ENCODE results near the gene CSNK1A1. TPM values are rescaled to one million over a fixed set of nuclear protein-coding genes. Genes with fewer than 3 reads are reported as not detected.
"Not testable (repeated sequence)": the region's sequence is repeated elsewhere in the genome, so short reads cannot be mapped to it uniquely, and the experiment has no call there.

Gene CSNK1A1
- total RNA-seq, 1 donor from 2014 or later = 82.6 TPM

GRCh38 chr5:149575131-149575530, 23.9 kb upstream of the CSNK1A1 start:
- DNase-seq (ENCODE audit: low spot score) = no peak
- ATAC-seq = no peak

GRCh38 chr5:149572576-149573231, 21.5 kb upstream of the CSNK1A1 start:
- no peak for DNase-seq (ENCODE audit: low spot score)

GRCh38 chr5:149572170-149572569, 20.9 kb upstream of the CSNK1A1 start:
- no peak for DNase-seq (ENCODE audit: low spot score)
- no peak for ATAC-seq

More at GRCh38 chr5:149572576-149573231, 21.5 kb upstream of the CSNK1A1 start:
- no peak for ATAC-seq

- ATAC-seq = no peak
- DNase-seq (ENCODE audit: low spot score) = no peak
Observed at GRCh38 chr5:149567226-149567625, 16.0 kb upstream of the CSNK1A1 start.

- not testable (repeated sequence) for DNase-seq (ENCODE audit: low spot score)
- peak; percentile 97 for ATAC-seq
Observed at GRCh38 chr5:149564542-149565140, 13.4 kb upstream of the CSNK1A1 start.

- DNase-seq (ENCODE audit: low spot score) (no peak), ATAC-seq (peak; percentile 36)
Observed at GRCh38 chr5:149563466-149563865, 12.2 kb upstream of the CSNK1A1 start.

GRCh38 chr5:149561848-149562247, 10.6 kb upstream of the CSNK1A1 start:
- DNase-seq (ENCODE audit: low spot score) (no peak), ATAC-seq (peak; percentile 56)

GRCh38 chr5:149559706-149560105, 8.5 kb upstream of the CSNK1A1 start:
- no peak for ATAC-seq

GRCh38 chr5:149552553-149553160, 1.4 kb upstream of the CSNK1A1 start:
- ATAC-seq = no peak
- no peak for DNase-seq (ENCODE audit: low spot score)

More at GRCh38 chr5:149559706-149560105, 8.5 kb upstream of the CSNK1A1 start:
- no peak for DNase-seq (ENCODE audit: low spot score)

GRCh38 chr5:149552038-149552494, 827 bp upstream of the CSNK1A1 start:
- DNase-seq (ENCODE audit: low spot score) = no peak

GRCh38 chr5:149550594-149551226, 529 bp downstream of the CSNK1A1 start:
- no peak for DNase-seq (ENCODE audit: low spot score)

More at GRCh38 chr5:149552038-149552494, 827 bp upstream of the CSNK1A1 start:
- ATAC-seq = no peak

GRCh38 chr5:149550268-149550583, 1.0 kb downstream of the CSNK1A1 start:
- ATAC-seq (no peak), DNase-seq (ENCODE audit: low spot score) (no peak)

More at GRCh38 chr5:149550594-149551226, 529 bp downstream of the CSNK1A1 start:
- peak; percentile 11 for ATAC-seq

- DNase-seq (ENCODE audit: low spot score) (no peak), ATAC-seq (no peak)
Observed at GRCh38 chr5:149549461-149550267, 1.6 kb downstream of the CSNK1A1 start.

GRCh38 chr5:149546974-149547373, 4.3 kb downstream of the CSNK1A1 start:
- DNase-seq (ENCODE audit: low spot score) (no peak), ATAC-seq (no peak)

- ATAC-seq (no peak), DNase-seq (ENCODE audit: low spot score) (no peak)
Observed at GRCh38 chr5:149545327-149545726, 5.9 kb downstream of the CSNK1A1 start.

GRCh38 chr5:149544028-149544420, 7.2 kb downstream of the CSNK1A1 start:
- ATAC-seq = no peak
- no peak for DNase-seq (ENCODE audit: low spot score)

- DNase-seq (ENCODE audit: low spot score) = no peak
- peak; percentile 62 for ATAC-seq
Observed at GRCh38 chr5:149543361-149544027, 7.7 kb downstream of the CSNK1A1 start.

- DNase-seq (ENCODE audit: low spot score) = no peak
- ATAC-seq = no peak
Observed at GRCh38 chr5:149541893-149542292, 9.3 kb downstream of the CSNK1A1 start.

GRCh38 chr5:149540089-149540488, 11.2 kb downstream of the CSNK1A1 start:
- ATAC-seq (no peak), DNase-seq (ENCODE audit: low spot score) (no peak)

GRCh38 chr5:149537374-149537975, 13.8 kb downstream of the CSNK1A1 start:
- no peak for DNase-seq (ENCODE audit: low spot score)
- no peak for ATAC-seq
